DLD1 (cell line): ENCODE results near the gene STK38.
"Not testable (repeated sequence)": the region's sequence is repeated elsewhere in the genome, so short reads cannot be mapped to it uniquely, and the experiment has no call there.

Source experiments
- in situ Hi-C: cut with HindIII; loops from 2 replicates; pipeline ENCODE4 v1.10.0; 2017; ENCODE audit warnings: low sequenced_read_pairs

Gene STK38

GRCh38 chr6:36491378-36491965 lies 55.8 kb downstream of the STK38 start:
- in situ Hi-C loops, result no loop called here

- in situ Hi-C loops, result no loop called here
These were observed 57.9 kb downstream of the STK38 start for GRCh38 chr6:36489426-36489825.

- in situ Hi-C loops, result no loop called here
These were observed 59.1 kb downstream of the STK38 start for GRCh38 chr6:36488221-36488620.

- in situ Hi-C loops, result no loop called here
These were observed 59.6 kb downstream of the STK38 start for GRCh38 chr6:36487698-36488097.

GRCh38 chr6:36484736-36485135 lies 62.5 kb downstream of the STK38 start:
- in situ Hi-C loops, result no loop called here

- in situ Hi-C loops, result not testable (repeated sequence)
These were observed 64.0 kb downstream of the STK38 start for GRCh38 chr6:36483326-36483725.

- in situ Hi-C loops, result no loop called here
These were observed 68.0 kb downstream of the STK38 start for GRCh38 chr6:36479256-36479655.

- in situ Hi-C loops, result no loop called here
These were observed 69.2 kb downstream of the STK38 start for GRCh38 chr6:36478051-36478526.

GRCh38 chr6:36469946-36470345 lies 77.3 kb downstream of the STK38 start:
- in situ Hi-C loops, result no loop called here

GRCh38 chr6:36469148-36469661 lies 78.1 kb downstream of the STK38 start:
- in situ Hi-C loops, result no loop called here

- in situ Hi-C loops, result no loop called here
These were observed 79.7 kb downstream of the STK38 start for GRCh38 chr6:36467625-36468024.

GRCh38 chr6:36464233-36464632 lies 83.0 kb downstream of the STK38 start:
- in situ Hi-C loops, result no loop called here

GRCh38 chr6:36463676-36464075 lies 83.6 kb downstream of the STK38 start:
- in situ Hi-C loops, result no loop called here

GRCh38 chr6:36461646-36462045 lies 85.6 kb downstream of the STK38 start:
- in situ Hi-C loops, result no loop called here

- in situ Hi-C loops, result no loop called here
These were observed 86.4 kb downstream of the STK38 start for GRCh38 chr6:36460916-36461315.

- in situ Hi-C loops, result no loop called here
These were observed 87.8 kb downstream of the STK38 start for GRCh38 chr6:36459501-36459900.

GRCh38 chr6:36455486-36456027 lies 91.7 kb downstream of the STK38 start:
- in situ Hi-C loops, result no loop called here

GRCh38 chr6:36452897-36453296 lies 94.4 kb downstream of the STK38 start:
- in situ Hi-C loops, result not testable (repeated sequence)

GRCh38 chr6:36449173-36449572 lies 98.1 kb downstream of the STK38 start:
- in situ Hi-C loops, result not testable (repeated sequence)

- in situ Hi-C loops, result no loop called here
These were observed 101.7 kb downstream of the STK38 start for GRCh38 chr6:36445621-36446020.

- in situ Hi-C loops, result no loop called here
These were observed 102.8 kb downstream of the STK38 start for GRCh38 chr6:36444470-36444869.
